ENCODE measurements around the gene MEG3.

MEG3 gene

GRCh38 chr14:100824901-100825712 lies 811 bp upstream of the MEG3 start:
- Histone ChIP-seq H3K18ac (ENCODE audit: low read length) (no peak overlapping the region), H3K36me3 (ENCODE audit: control insufficient read depth, insufficient read depth, low read length) (no peaks in the 10 kb centered on the region), H2AK5ac (ENCODE audit: low read length) (no peak overlapping the region), H2BK120ac (ENCODE audit: low read depth, low read length) (no peak overlapping the region), H3K9ac (ENCODE audit: low read length) (no peak overlapping the region), H4K5ac (ENCODE audit: low read length) (no peak overlapping the region), H3K79me2 (ENCODE audit: control insufficient read depth, insufficient read depth, low read length) (no peaks in the 10 kb centered on the region), H2BK5ac (ENCODE audit: low read length) (no peak overlapping the region), H3K4me1 (ENCODE audit: control insufficient read depth, low read depth, low read length) (no peaks in the 10 kb centered on the region), H3K56ac (ENCODE audit: low read length) (no peak overlapping the region), H3K79me1 (ENCODE audit: low read length) (no peaks in the 10 kb centered on the region), H3K23ac (ENCODE audit: low read length) (no peak overlapping the region), H3K4ac (ENCODE audit: low read depth, low read length) (no peak overlapping the region), H3K4me2 (ENCODE audit: low read length) (no peak overlapping the region), H3K4me3 (ENCODE audit: low read length) (no peak overlapping the region), H3K27ac (ENCODE audit: low read depth, low read length) (no peak overlapping the region), H2BK15ac (replicated peaks; ENCODE audit: low read depth) (no peak overlapping the region), H4K8ac (ENCODE audit: low read depth, low read length) (no peak overlapping the region), H3K27me3 (ENCODE audit: insufficient read depth, low read length, poor library complexity) (no peaks in the 10 kb centered on the region)
- WGBS (ENCODE audit: extremely low coverage, insufficient coverage, low lambda C conversion rate), result no CpG with 5 or more reads among the region's 36 CpGs
- no peak for DNase-seq

- Histone ChIP-seq H3K56ac (ENCODE audit: low read length) (no peak overlapping the region), H4K5ac (ENCODE audit: low read length) (no peak overlapping the region), H3K18ac (ENCODE audit: low read length) (no peak overlapping the region), H3K27ac (ENCODE audit: low read depth, low read length) (no peak overlapping the region), H4K8ac (ENCODE audit: low read depth, low read length) (no peak overlapping the region), H2BK5ac (ENCODE audit: low read length) (no peak overlapping the region), H3K4ac (ENCODE audit: low read depth, low read length) (no peak overlapping the region), H3K36me3 (ENCODE audit: control insufficient read depth, insufficient read depth, low read length) (no peaks in the 10 kb centered on the region), H3K79me2 (ENCODE audit: control insufficient read depth, insufficient read depth, low read length) (no peaks in the 10 kb centered on the region), H2BK15ac (replicated peaks; ENCODE audit: low read depth) (no peak overlapping the region), H3K9ac (ENCODE audit: low read length) (no peak overlapping the region), H2BK120ac (ENCODE audit: low read depth, low read length) (no peak overlapping the region), H3K4me3 (ENCODE audit: low read length) (no peak overlapping the region), H2AK5ac (ENCODE audit: low read length) (no peak overlapping the region), H3K23ac (ENCODE audit: low read length) (no peak overlapping the region), H3K79me1 (ENCODE audit: low read length) (no peaks in the 10 kb centered on the region), H3K27me3 (ENCODE audit: insufficient read depth, low read length, poor library complexity) (no peaks in the 10 kb centered on the region), H3K4me1 (ENCODE audit: control insufficient read depth, low read depth, low read length) (peaks cover 11% of the 10 kb centered on the region), H3K4me2 (ENCODE audit: low read length) (no peak overlapping the region)
- no peak for DNase-seq
- no CpG with 5 or more reads among the region's 27 CpGs for WGBS (ENCODE audit: extremely low coverage, insufficient coverage, low lambda C conversion rate)
These were observed 628 bp downstream of the MEG3 start for GRCh38 chr14:100826391-100827100.

- no peak overlapping the region for H3K4me3 ChIP-seq (ENCODE audit: low read length)
- no peak overlapping the region for H3K4ac ChIP-seq (ENCODE audit: low read depth, low read length)
- peaks cover 15% of the 10 kb centered on the region for H3K4me1 ChIP-seq (ENCODE audit: control insufficient read depth, low read depth, low read length)
- H4K5ac ChIP-seq (ENCODE audit: low read length), result no peak overlapping the region
- H2AK5ac ChIP-seq (ENCODE audit: low read length), result no peak overlapping the region
- H2BK15ac ChIP-seq (replicated peaks; ENCODE audit: low read depth), result no peak overlapping the region
- H3K4me2 ChIP-seq (ENCODE audit: low read length), result no peak overlapping the region
- H3K27me3 ChIP-seq (ENCODE audit: insufficient read depth, low read length, poor library complexity), result no peaks in the 10 kb centered on the region
- no peak overlapping the region for H3K18ac ChIP-seq (ENCODE audit: low read length)
- H3K27ac ChIP-seq (ENCODE audit: low read depth, low read length), result no peak overlapping the region
- no peaks in the 10 kb centered on the region for H3K79me2 ChIP-seq (ENCODE audit: control insufficient read depth, insufficient read depth, low read length)
- H4K8ac ChIP-seq (ENCODE audit: low read depth, low read length), result no peak overlapping the region
- H3K23ac ChIP-seq (ENCODE audit: low read length), result no peak overlapping the region
- H3K79me1 ChIP-seq (ENCODE audit: low read length), result no peaks in the 10 kb centered on the region
- DNase-seq, result no peak
- WGBS (ENCODE audit: extremely low coverage, insufficient coverage, low lambda C conversion rate), result no CpG with 5 or more reads among the region's 61 CpGs
- H2BK120ac ChIP-seq (ENCODE audit: low read depth, low read length), result no peak overlapping the region
- no peaks in the 10 kb centered on the region for H3K36me3 ChIP-seq (ENCODE audit: control insufficient read depth, insufficient read depth, low read length)
- no peak overlapping the region for H2BK5ac ChIP-seq (ENCODE audit: low read length)
- H3K9ac ChIP-seq (ENCODE audit: low read length), result no peak overlapping the region
- no peak overlapping the region for H3K56ac ChIP-seq (ENCODE audit: low read length)
These were observed 1.4 kb downstream of the MEG3 start for GRCh38 chr14:100827101-100828021.

- WGBS (ENCODE audit: extremely low coverage, insufficient coverage, low lambda C conversion rate), result 100% methylated on average over 1 of the region's 26 CpGs
- Histone ChIP-seq H3K4me1 (ENCODE audit: control insufficient read depth, low read depth, low read length) (peaks cover 15% of the 10 kb centered on the region), H2BK5ac (ENCODE audit: low read length) (no peak overlapping the region), H3K27ac (ENCODE audit: low read depth, low read length) (no peak overlapping the region), H4K5ac (ENCODE audit: low read length) (no peak overlapping the region), H3K4me2 (ENCODE audit: low read length) (no peak overlapping the region), H3K4ac (ENCODE audit: low read depth, low read length) (no peak overlapping the region), H3K27me3 (ENCODE audit: insufficient read depth, low read length, poor library complexity) (no peaks in the 10 kb centered on the region), H3K23ac (ENCODE audit: low read length) (no peak overlapping the region), H2BK120ac (ENCODE audit: low read depth, low read length) (no peak overlapping the region), H3K56ac (ENCODE audit: low read length) (no peak overlapping the region), H4K8ac (ENCODE audit: low read depth, low read length) (no peak overlapping the region), H2AK5ac (ENCODE audit: low read length) (no peak overlapping the region), H2BK15ac (replicated peaks; ENCODE audit: low read depth) (no peak overlapping the region), H3K18ac (ENCODE audit: low read length) (no peak overlapping the region), H3K36me3 (ENCODE audit: control insufficient read depth, insufficient read depth, low read length) (no peaks in the 10 kb centered on the region), H3K79me1 (ENCODE audit: low read length) (no peaks in the 10 kb centered on the region), H3K4me3 (ENCODE audit: low read length) (no peak overlapping the region), H3K79me2 (ENCODE audit: control insufficient read depth, insufficient read depth, low read length) (no peaks in the 10 kb centered on the region), H3K9ac (ENCODE audit: low read length) (no peak overlapping the region)
- DNase-seq, result peak; percentile 63
These were observed 2.3 kb downstream of the MEG3 start for GRCh38 chr14:100828031-100828769.

GRCh38 chr14:100830681-100831080 lies 4.8 kb downstream of the MEG3 start:
- Histone ChIP-seq H3K18ac (ENCODE audit: low read length) (no peak overlapping the region), H3K79me1 (ENCODE audit: low read length) (no peaks in the 10 kb centered on the region), H4K5ac (ENCODE audit: low read length) (no peak overlapping the region), H3K27ac (ENCODE audit: low read depth, low read length) (no peak overlapping the region), H2AK5ac (ENCODE audit: low read length) (no peak overlapping the region), H2BK5ac (ENCODE audit: low read length) (no peak overlapping the region), H3K36me3 (ENCODE audit: control insufficient read depth, insufficient read depth, low read length) (no peaks in the 10 kb centered on the region), H3K27me3 (ENCODE audit: insufficient read depth, low read length, poor library complexity) (no peaks in the 10 kb centered on the region), H4K8ac (ENCODE audit: low read depth, low read length) (no peak overlapping the region), H3K4me3 (ENCODE audit: low read length) (no peak overlapping the region), H3K4me1 (ENCODE audit: control insufficient read depth, low read depth, low read length) (peaks cover 15% of the 10 kb centered on the region), H3K79me2 (ENCODE audit: control insufficient read depth, insufficient read depth, low read length) (no peaks in the 10 kb centered on the region), H3K9ac (ENCODE audit: low read length) (no peak overlapping the region), H2BK15ac (replicated peaks; ENCODE audit: low read depth) (no peak overlapping the region), H3K4me2 (ENCODE audit: low read length) (no peak overlapping the region), H3K23ac (ENCODE audit: low read length) (no peak overlapping the region), H2BK120ac (ENCODE audit: low read depth, low read length) (no peak overlapping the region), H3K56ac (ENCODE audit: low read length) (peak overlapping the region; percentile 62), H3K4ac (ENCODE audit: low read depth, low read length) (no peak overlapping the region)
- no CpG with 5 or more reads among the region's 8 CpGs for WGBS (ENCODE audit: extremely low coverage, insufficient coverage, low lambda C conversion rate)
- DNase-seq, result peak; percentile 83

Measured in mesendoderm (in vitro differentiated cells).